Measurements from ENCODE around the gene MYG1.

DNA sequence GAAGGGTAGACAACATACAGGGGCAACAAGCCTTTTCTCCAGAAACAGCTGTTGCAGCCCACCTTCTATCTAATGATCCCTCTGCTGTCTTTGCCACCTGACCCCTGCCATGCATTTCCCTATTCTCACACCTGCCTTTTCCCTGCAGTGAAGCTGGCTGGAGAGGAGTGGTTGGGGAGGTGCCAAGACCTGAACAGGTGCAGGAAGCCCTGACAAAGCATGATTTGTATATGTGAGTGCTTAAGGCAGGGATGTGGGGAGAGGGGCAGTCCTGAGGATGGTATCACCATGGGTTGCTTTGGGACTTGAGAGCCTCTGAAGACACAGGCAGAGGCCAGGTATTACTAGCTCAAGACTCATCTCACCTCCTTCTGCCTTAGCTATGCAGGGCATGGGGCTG is 7.1 kb upstream of the MYG1 start:
- TF ChIP-seq, protein P1, sequence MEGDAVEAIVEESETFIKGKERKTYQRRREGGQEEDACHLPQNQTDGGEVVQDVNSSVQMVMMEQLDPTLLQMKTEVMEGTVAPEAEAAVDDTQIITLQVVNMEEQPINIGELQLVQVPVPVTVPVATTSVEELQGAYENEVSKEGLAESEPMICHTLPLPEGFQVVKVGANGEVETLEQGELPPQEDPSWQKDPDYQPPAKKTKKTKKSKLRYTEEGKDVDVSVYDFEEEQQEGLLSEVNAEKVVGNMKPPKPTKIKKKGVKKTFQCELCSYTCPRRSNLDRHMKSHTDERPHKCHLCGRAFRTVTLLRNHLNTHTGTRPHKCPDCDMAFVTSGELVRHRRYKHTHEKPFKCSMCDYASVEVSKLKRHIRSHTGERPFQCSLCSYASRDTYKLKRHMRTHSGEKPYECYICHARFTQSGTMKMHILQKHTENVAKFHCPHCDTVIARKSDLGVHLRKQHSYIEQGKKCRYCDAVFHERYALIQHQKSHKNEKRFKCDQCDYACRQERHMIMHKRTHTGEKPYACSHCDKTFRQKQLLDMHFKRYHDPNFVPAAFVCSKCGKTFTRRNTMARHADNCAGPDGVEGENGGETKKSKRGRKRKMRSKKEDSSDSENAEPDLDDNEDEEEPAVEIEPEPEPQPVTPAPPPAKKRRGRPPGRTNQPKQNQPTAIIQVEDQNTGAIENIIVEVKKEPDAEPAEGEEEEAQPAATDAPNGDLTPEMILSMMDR (IDR thresholded peaks at IDR 0.05 in 8 of 11, conservative IDR thresholded peaks at IDR 0.05 in 3 of 11) = no peak
- no peak for TF ChIP-seq POLR2A (IDR thresholded peaks at IDR 0.05)
- TF ChIP-seq POLR2AphosphoS5 (IDR thresholded peaks at IDR 0.05) = no peak

All from spleen (tissue), 7 donors.